NT2/D1 (cell line): Measurements from ENCODE around the gene GRB7.

Experiments used
- SUZ12 ChIP-seq: IDR thresholded peaks from 2 replicates; pipeline ENCODE4 v1.6.1; 2011; ENCODE audit not compliant: insufficient read length, insufficient read depth; ENCODE audit errors: extremely low read depth
- YY1 ChIP-seq: IDR thresholded peaks from 2 replicates; pipeline ENCODE4 v1.6.1; 2011; ENCODE audit not compliant: insufficient read length, insufficient read depth
- ZNF274 ChIP-seq: IDR thresholded peaks from 2 replicates; pipeline ENCODE4 v1.6.1; 2011; ENCODE audit warnings: mild to moderate bottlenecking, low read depth, low read length

- no peak for TF ChIP-seq YY1
- TF ChIP-seq SUZ12 = no peak
- TF ChIP-seq ZNF274 = no peak
Measured at GRCh38 chr17:39709998-39710964, 27.5 kb upstream of the GRB7 start.
